ENCODE results near the gene DNPH1. TPM values are rescaled to one million over a fixed set of nuclear protein-coding genes. Genes with fewer than 3 reads are reported as not detected.

DNPH1 gene
- total RNA-seq, 1 donor = 32.9 TPM

DNA sequence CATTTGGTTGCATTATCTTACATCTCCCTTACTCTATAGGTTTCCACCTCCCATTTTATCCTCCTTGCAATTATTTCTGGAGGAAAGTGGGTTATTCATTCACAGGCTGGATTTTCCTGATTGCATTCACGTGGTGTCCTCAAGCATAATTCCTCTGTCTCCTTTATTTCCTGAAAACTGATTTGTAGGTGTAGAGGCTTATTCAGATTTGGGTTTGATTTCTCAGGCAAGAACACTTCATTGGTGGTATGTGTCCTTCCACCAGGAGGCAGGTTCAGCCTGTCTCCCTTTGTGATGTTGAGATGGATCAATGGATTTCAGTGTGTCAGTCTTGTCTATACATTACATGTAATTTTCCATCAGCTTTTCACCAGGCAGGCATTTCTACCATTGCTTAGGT lies 17.3 kb downstream of the DNPH1 start:
- DNase-seq (ENCODE audit: insufficient read length, low spot score, missing footprints) = peak; percentile 6
- no peaks in the 10 kb centered on the region for H3K4me1 ChIP-seq (ENCODE audit: insufficient read depth, low read length)
- H4K20me1 ChIP-seq (ENCODE audit: insufficient read depth, low read length) = no peaks in the 10 kb centered on the region
- H3K4me2 ChIP-seq (ENCODE audit: insufficient read depth, low read length) = no peak overlapping the region
- no peaks in the 10 kb centered on the region for H3K79me2 ChIP-seq (ENCODE audit: insufficient read depth, low read length)
- peaks cover 32% of the 10 kb centered on the region for H3K36me3 ChIP-seq (ENCODE audit: insufficient read depth, low read length)
- no peak overlapping the region for H3K4me3 ChIP-seq (ENCODE audit: insufficient read depth, low read length)
- no peak overlapping the region for H2AFZ ChIP-seq (ENCODE audit: low read length)
- TF ChIP-seq, protein P1, sequence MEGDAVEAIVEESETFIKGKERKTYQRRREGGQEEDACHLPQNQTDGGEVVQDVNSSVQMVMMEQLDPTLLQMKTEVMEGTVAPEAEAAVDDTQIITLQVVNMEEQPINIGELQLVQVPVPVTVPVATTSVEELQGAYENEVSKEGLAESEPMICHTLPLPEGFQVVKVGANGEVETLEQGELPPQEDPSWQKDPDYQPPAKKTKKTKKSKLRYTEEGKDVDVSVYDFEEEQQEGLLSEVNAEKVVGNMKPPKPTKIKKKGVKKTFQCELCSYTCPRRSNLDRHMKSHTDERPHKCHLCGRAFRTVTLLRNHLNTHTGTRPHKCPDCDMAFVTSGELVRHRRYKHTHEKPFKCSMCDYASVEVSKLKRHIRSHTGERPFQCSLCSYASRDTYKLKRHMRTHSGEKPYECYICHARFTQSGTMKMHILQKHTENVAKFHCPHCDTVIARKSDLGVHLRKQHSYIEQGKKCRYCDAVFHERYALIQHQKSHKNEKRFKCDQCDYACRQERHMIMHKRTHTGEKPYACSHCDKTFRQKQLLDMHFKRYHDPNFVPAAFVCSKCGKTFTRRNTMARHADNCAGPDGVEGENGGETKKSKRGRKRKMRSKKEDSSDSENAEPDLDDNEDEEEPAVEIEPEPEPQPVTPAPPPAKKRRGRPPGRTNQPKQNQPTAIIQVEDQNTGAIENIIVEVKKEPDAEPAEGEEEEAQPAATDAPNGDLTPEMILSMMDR (IDR thresholded peaks at IDR 0.05; ENCODE audit: extremely low read depth, low read depth, low read length) = no peak
- H3K27me3 ChIP-seq (ENCODE audit: insufficient read depth, low read length) = no peaks in the 10 kb centered on the region
- H3K27ac ChIP-seq (ENCODE audit: low read depth, low read length) = no peak overlapping the region
- H3K9me3 ChIP-seq (ENCODE audit: low read depth, low read length) = no peaks in the 10 kb centered on the region

DNA sequence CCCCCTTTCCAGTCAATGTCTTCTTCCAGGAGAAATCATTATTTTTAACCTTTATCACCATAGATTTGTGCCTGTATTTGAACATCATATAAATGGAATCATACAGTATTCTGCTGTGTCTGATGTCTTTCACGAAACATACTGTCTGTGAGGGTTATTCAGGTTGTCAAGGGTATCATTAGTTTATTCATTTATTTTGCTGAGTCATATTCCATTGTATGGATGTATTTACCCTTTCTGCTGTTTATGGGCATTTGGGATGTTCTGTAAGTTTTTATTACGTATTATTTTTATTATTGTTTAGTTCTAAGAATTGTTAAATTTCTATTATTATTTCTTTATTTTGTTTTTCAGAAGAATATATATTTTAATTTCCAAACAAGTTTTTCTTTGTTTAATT lies 22.0 kb downstream of the DNPH1 start:
- no peaks in the 10 kb centered on the region for H3K4me1 ChIP-seq (ENCODE audit: insufficient read depth, low read length)
- H3K27ac ChIP-seq (ENCODE audit: low read depth, low read length) = no peak overlapping the region
- no peak overlapping the region for H2AFZ ChIP-seq (ENCODE audit: low read length)
- no peaks in the 10 kb centered on the region for H3K9me3 ChIP-seq (ENCODE audit: low read depth, low read length)
- H3K4me2 ChIP-seq (ENCODE audit: insufficient read depth, low read length) = no peak overlapping the region
- no peak overlapping the region for H3K4me3 ChIP-seq (ENCODE audit: insufficient read depth, low read length)
- H3K79me2 ChIP-seq (ENCODE audit: insufficient read depth, low read length) = no peaks in the 10 kb centered on the region
- no peak for DNase-seq (ENCODE audit: insufficient read length, low spot score, missing footprints)
- no peaks in the 10 kb centered on the region for H4K20me1 ChIP-seq (ENCODE audit: insufficient read depth, low read length)
- TF ChIP-seq, protein P1 (IDR thresholded peaks at IDR 0.05; ENCODE audit: extremely low read depth, low read depth, low read length) = no peak
- H3K27me3 ChIP-seq (ENCODE audit: insufficient read depth, low read length) = no peaks in the 10 kb centered on the region
- peaks cover 23% of the 10 kb centered on the region for H3K36me3 ChIP-seq (ENCODE audit: insufficient read depth, low read length)

- no peaks in the 10 kb centered on the region for H3K27me3 ChIP-seq (ENCODE audit: insufficient read depth, low read length)
- H3K4me3 ChIP-seq (ENCODE audit: insufficient read depth, low read length) = no peak overlapping the region
- H3K79me2 ChIP-seq (ENCODE audit: insufficient read depth, low read length) = no peaks in the 10 kb centered on the region
- H3K4me1 ChIP-seq (ENCODE audit: insufficient read depth, low read length) = no peaks in the 10 kb centered on the region
- peak; percentile 15 for DNase-seq (ENCODE audit: insufficient read length, low spot score, missing footprints)
- no peaks in the 10 kb centered on the region for H3K9me3 ChIP-seq (ENCODE audit: low read depth, low read length)
- peaks cover 23% of the 10 kb centered on the region for H3K36me3 ChIP-seq (ENCODE audit: insufficient read depth, low read length)
- H3K27ac ChIP-seq (ENCODE audit: low read depth, low read length) = no peak overlapping the region
- H4K20me1 ChIP-seq (ENCODE audit: insufficient read depth, low read length) = no peaks in the 10 kb centered on the region
- H2AFZ ChIP-seq (ENCODE audit: low read length) = no peak overlapping the region
- H3K4me2 ChIP-seq (ENCODE audit: insufficient read depth, low read length) = no peak overlapping the region
- TF ChIP-seq, protein P1 (IDR thresholded peaks at IDR 0.05; ENCODE audit: extremely low read depth, low read depth, low read length) = no peak
These were observed 23.4 kb downstream of the DNPH1 start for GRCh38 chr6:43205849-43206248.

GRCh38 chr6:43204271-43205105 lies 24.8 kb downstream of the DNPH1 start:
- no peaks in the 10 kb centered on the region for H3K27me3 ChIP-seq (ENCODE audit: insufficient read depth, low read length)
- no peak overlapping the region for H2AFZ ChIP-seq (ENCODE audit: low read length)
- no peak for DNase-seq (ENCODE audit: insufficient read length, low spot score, missing footprints)
- no peaks in the 10 kb centered on the region for H4K20me1 ChIP-seq (ENCODE audit: insufficient read depth, low read length)
- H3K36me3 ChIP-seq (ENCODE audit: insufficient read depth, low read length) = peaks cover 26% of the 10 kb centered on the region
- no peak overlapping the region for H3K4me3 ChIP-seq (ENCODE audit: insufficient read depth, low read length)
- H3K4me1 ChIP-seq (ENCODE audit: insufficient read depth, low read length) = no peaks in the 10 kb centered on the region
- H3K9me3 ChIP-seq (ENCODE audit: low read depth, low read length) = no peaks in the 10 kb centered on the region
- no peak overlapping the region for H3K4me2 ChIP-seq (ENCODE audit: insufficient read depth, low read length)
- TF ChIP-seq, protein P1 (IDR thresholded peaks at IDR 0.05; ENCODE audit: extremely low read depth, low read depth, low read length) = no peak
- no peak overlapping the region for H3K27ac ChIP-seq (ENCODE audit: low read depth, low read length)
- H3K79me2 ChIP-seq (ENCODE audit: insufficient read depth, low read length) = no peaks in the 10 kb centered on the region
